PC-3 (cell line): Measurements from ENCODE around the gene ZNF514.

Source experiments
- EZH2phosphoT487 ChIP-seq: fragments of 300-600 bp; sonication (generic); IDR thresholded peaks from 2 replicates; pipeline ENCODE4 v1.6.1; 2018; ENCODE audit warnings: mild to moderate bottlenecking, antibody characterized with exemption, low read length, borderline replicate concordance
- TF ChIP-seq, protein P1 (sequence below): fragments of 300-600 bp; sonication (generic); conservative IDR thresholded peaks from 2 replicates; pipeline ENCODE4 v1.5.1; 2017; ENCODE audit warnings: antibody characterized with exemption, low read depth, mild to moderate bottlenecking, low read length

GRCh38 chr2:95166065-95166763, 6.6 kb upstream of the ZNF514 start:
- TF ChIP-seq, protein P1, sequence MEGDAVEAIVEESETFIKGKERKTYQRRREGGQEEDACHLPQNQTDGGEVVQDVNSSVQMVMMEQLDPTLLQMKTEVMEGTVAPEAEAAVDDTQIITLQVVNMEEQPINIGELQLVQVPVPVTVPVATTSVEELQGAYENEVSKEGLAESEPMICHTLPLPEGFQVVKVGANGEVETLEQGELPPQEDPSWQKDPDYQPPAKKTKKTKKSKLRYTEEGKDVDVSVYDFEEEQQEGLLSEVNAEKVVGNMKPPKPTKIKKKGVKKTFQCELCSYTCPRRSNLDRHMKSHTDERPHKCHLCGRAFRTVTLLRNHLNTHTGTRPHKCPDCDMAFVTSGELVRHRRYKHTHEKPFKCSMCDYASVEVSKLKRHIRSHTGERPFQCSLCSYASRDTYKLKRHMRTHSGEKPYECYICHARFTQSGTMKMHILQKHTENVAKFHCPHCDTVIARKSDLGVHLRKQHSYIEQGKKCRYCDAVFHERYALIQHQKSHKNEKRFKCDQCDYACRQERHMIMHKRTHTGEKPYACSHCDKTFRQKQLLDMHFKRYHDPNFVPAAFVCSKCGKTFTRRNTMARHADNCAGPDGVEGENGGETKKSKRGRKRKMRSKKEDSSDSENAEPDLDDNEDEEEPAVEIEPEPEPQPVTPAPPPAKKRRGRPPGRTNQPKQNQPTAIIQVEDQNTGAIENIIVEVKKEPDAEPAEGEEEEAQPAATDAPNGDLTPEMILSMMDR, result no peak
- no peak for TF ChIP-seq EZH2phosphoT487
